ENCODE measurements around the gene COPS7B.

The COPS7B gene

GRCh38 chr2:231785822-231786176 lies 446 bp upstream of the COPS7B start:
- no peak for DNase-seq (ENCODE audit: low spot score)

- no peak for DNase-seq (ENCODE audit: low spot score)
Observed at GRCh38 chr2:231786917-231787292, 660 bp downstream of the COPS7B start.

- DNase-seq (ENCODE audit: low spot score) = no peak
Observed at GRCh38 chr2:231791107-231791506, 4.9 kb downstream of the COPS7B start.

- no peak for DNase-seq (ENCODE audit: low spot score)
Observed at GRCh38 chr2:231794383-231794782, 8.1 kb downstream of the COPS7B start.

- DNase-seq (ENCODE audit: low spot score) = peak; percentile 65
Observed at GRCh38 chr2:231795525-231796327, 9.5 kb downstream of the COPS7B start.

GRCh38 chr2:231800493-231801091 lies 14.3 kb downstream of the COPS7B start:
- peak; percentile 32 for DNase-seq (ENCODE audit: low spot score)

GRCh38 chr2:231803501-231804138 lies 17.4 kb downstream of the COPS7B start:
- no peak for DNase-seq (ENCODE audit: low spot score)

GRCh38 chr2:231807020-231807419 lies 20.8 kb downstream of the COPS7B start:
- no peak for DNase-seq (ENCODE audit: low spot score)

- DNase-seq (ENCODE audit: low spot score) = no peak
Observed at GRCh38 chr2:231810905-231811304, 24.7 kb downstream of the COPS7B start.

- DNase-seq (ENCODE audit: low spot score) = no peak
Observed at GRCh38 chr2:231816327-231817026, 30.2 kb downstream of the COPS7B start.

GRCh38 chr2:231819447-231820042 lies 33.3 kb downstream of the COPS7B start:
- no peak for DNase-seq (ENCODE audit: low spot score)

GRCh38 chr2:231820786-231821303 lies 34.6 kb downstream of the COPS7B start:
- DNase-seq (ENCODE audit: low spot score) = no peak

GRCh38 chr2:231821908-231822307 lies 35.7 kb downstream of the COPS7B start:
- DNase-seq (ENCODE audit: low spot score) = no peak

- no peak for DNase-seq (ENCODE audit: low spot score)
Observed at GRCh38 chr2:231853105-231853504, 66.9 kb downstream of the COPS7B start.

- no peak for DNase-seq (ENCODE audit: low spot score)
Observed at GRCh38 chr2:231854616-231855125, 68.4 kb downstream of the COPS7B start.

GRCh38 chr2:231856959-231857358 lies 70.7 kb downstream of the COPS7B start:
- DNase-seq (ENCODE audit: low spot score) = no peak
